IPS-20b (cell line): ENCODE data around the gene ALS2CL.

ENCODE experiments used
- H3K27ac ChIP-seq: one replicate; pipeline ENCODE4 v1.5.1; 2013; ENCODE audit warnings: low read length
- H3K27me3 ChIP-seq: 2 replicates; pipeline ENCODE4 v1.6.1; 2013; ENCODE audit warnings: mild to moderate bottlenecking, low read length, inconsistent platforms; ENCODE audit not compliant: insufficient read depth
- H3K36me3 ChIP-seq: 2 replicates; pipeline ENCODE4 v1.6.1; 2013; ENCODE audit warnings: low read depth, mild to moderate bottlenecking, inconsistent platforms, low read length, moderate library complexity; ENCODE audit not compliant: insufficient read depth
- H3K4me1 ChIP-seq: 2 replicates; pipeline ENCODE4 v1.6.1; 2013; ENCODE audit warnings: mild to moderate bottlenecking, control low read depth, inconsistent platforms, low read length, moderate library complexity; ENCODE audit not compliant: insufficient read depth
- H3K4me3 ChIP-seq: 2 replicates; pipeline ENCODE4 v1.5.1; 2013; ENCODE audit warnings: mild to moderate bottlenecking, low read length, inconsistent platforms
- H3K9ac ChIP-seq: 2 replicates; pipeline ENCODE4 v1.6.1; 2013; ENCODE audit warnings: low read depth, mild to moderate bottlenecking, inconsistent platforms, low read length, moderate library complexity
- H3K9me3 ChIP-seq: 2 replicates; pipeline ENCODE4 v1.6.1; 2013; ENCODE audit warnings: mild to moderate bottlenecking, low read depth, low read length, inconsistent platforms; ENCODE audit not compliant: insufficient read depth

ALS2CL gene

DNA sequence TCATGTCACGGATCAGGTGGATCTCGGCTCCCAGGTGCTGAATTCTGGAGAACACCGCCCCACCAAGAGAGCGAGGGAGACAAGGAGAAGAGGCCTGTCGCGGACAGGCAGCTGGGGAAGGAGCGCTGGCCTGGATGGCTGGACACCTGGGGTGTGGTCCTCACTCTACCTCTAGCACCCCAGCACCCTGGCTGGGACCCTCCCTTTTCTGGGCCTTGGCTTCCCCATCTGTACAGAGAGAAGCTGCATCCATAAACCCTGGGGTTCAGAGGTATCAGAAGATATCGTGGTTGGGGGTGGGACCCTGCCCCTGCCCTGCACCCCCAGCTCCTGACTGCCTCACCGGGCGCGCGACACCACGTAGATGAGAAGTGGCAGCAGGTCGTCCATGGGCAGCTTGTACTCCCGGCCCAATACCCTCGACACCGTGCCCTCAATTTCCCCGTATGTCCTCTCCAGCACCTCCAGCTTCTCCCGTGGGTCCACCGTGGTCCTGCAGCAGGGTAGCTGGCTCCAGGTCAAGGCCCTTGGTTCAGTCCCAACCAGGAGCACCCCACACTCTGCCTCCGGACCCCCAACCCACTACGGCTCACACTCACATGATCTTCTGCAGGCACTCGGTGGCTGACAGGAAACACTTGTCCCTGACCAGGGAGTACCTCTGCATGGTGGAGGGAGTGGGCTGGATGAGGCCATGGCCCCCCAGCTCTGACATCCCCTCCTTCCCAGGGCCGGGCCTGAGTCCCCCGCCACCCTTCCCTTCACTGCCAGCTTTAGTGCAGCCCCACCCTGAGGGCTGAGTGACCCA is 21.7 kb downstream of the ALS2CL start:
- no peak overlapping the region for H3K9ac ChIP-seq
- H3K4me3 ChIP-seq: no peak overlapping the region
- H3K9me3 ChIP-seq: no peaks in the 10 kb centered on the region
- no peaks in the 10 kb centered on the region for H3K4me1 ChIP-seq
- H3K36me3 ChIP-seq: no peaks in the 10 kb centered on the region
- H3K27me3 ChIP-seq: no peaks in the 10 kb centered on the region
- no peak overlapping the region for H3K27ac ChIP-seq

DNA sequence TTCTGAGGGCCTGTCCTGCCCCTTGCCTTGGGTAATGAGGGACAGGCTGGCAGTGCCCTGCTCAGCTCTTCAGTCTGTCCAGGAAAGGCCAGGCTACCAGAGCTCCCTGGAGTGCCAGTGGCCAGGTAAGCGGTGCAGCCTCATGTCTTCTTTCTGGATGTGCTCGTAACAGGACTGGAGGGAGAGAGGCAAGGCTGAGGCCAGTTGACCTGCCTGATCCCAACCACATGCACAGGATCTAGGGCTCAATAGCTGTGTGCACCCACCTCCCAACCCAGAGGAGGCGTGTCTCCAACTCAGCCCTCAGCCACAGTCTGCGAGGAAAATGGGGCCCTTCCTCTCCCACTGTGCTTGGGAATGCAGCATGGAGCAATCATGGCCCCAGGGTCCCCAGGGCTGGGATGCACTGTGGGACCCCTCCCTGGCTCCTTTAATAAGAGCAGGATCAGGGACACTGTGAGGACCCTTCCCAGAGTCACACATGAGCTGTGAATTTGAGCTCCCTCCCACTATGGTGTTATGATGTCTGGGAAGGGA is 22.5 kb downstream of the ALS2CL start:
- Histone ChIP-seq H3K36me3 (no peaks in the 10 kb centered on the region), H3K27me3 (no peaks in the 10 kb centered on the region), H3K4me3 (no peak overlapping the region), H3K27ac (no peak overlapping the region), H3K4me1 (no peaks in the 10 kb centered on the region), H3K9ac (no peak overlapping the region), H3K9me3 (no peaks in the 10 kb centered on the region)

DNA sequence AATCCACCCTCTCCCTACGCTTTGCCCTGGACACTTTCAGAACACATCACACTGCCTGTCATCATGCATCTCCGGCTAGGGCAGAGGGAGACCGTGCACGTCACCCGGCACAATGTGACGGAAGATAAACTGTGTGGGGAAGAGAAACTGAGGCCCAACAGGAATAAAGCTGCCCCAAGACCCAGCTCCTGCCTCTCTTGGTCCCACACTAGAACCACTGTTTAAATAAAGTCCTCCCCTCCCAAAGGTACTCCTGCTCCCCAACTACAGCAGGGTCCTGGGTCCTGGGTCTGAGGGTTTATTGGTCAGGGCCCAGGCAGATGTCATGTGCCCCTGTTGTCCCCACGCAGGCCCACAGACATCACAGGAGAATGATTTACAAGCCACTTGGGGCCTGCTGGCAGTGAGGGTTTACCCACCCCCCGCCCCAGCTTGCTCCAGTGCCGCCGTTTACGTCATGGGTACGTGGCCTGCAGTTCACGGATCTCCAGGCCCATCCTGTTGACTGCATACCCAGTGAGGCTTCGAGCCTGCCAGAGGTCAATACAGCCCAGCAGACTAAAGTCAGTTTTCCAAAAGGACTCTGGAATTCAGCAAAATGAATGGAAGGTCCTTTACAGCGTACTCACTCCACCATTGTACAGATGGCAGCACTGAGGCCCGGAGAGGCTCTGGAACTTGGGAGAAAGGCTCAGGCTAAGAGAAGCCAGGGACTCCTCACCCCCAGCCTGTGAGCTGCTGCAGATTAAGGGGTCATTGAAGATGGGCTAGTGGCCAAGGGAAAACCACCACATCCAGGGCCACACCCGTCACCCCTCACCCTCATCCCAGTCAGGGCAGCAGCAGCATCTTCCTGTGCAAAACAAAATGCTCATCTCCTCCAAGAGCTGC is 23.2 kb downstream of the ALS2CL start:
- Histone ChIP-seq H3K27me3 (no peaks in the 10 kb centered on the region), H3K9ac (no peak overlapping the region), H3K9me3 (no peaks in the 10 kb centered on the region), H3K27ac (no peak overlapping the region), H3K4me3 (no peak overlapping the region), H3K36me3 (no peaks in the 10 kb centered on the region), H3K4me1 (no peaks in the 10 kb centered on the region)

DNA sequence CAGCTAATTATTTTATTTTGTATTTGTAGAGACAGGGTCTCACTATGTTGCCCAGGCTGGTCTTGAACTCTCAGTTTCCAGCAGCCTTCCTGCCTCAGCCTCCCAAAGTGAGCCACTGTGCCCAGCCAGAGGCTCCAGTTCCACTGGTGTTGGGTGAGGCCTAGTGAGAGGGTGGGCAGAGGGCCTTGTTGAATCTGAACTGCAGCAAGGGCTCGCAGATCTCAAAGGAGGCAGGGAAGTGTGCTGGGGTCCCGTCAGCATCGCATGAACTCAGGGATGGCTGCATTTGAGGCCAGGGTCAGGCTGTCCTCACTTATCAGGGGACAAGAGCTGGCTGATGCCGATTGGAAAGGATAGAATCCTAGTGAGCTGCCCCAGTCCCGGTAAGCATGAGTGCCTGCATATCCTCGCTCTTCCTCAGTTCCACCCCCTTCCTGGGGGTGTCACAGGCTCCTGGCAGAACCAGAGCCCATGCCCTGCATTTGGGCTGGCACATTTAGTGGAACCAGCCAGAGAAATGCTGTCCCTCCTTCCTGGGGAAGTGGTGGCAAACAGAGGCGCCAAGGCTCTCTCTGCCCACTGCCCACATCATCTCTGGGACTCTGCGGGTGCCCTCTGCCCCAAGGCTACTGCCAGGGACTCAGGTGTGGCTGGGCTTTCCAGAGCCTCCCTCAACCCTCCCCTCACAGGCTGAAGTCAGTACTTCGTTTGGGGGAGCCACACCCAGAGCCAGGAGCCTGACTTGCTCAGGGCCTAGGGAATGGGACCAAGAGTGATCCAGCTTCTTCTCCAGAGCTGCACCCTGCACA is 24.1 kb downstream of the ALS2CL start:
- Histone ChIP-seq H3K27ac (no peak overlapping the region), H3K36me3 (no peaks in the 10 kb centered on the region), H3K27me3 (no peaks in the 10 kb centered on the region), H3K9me3 (no peaks in the 10 kb centered on the region), H3K9ac (no peak overlapping the region), H3K4me1 (no peaks in the 10 kb centered on the region), H3K4me3 (no peak overlapping the region)

DNA sequence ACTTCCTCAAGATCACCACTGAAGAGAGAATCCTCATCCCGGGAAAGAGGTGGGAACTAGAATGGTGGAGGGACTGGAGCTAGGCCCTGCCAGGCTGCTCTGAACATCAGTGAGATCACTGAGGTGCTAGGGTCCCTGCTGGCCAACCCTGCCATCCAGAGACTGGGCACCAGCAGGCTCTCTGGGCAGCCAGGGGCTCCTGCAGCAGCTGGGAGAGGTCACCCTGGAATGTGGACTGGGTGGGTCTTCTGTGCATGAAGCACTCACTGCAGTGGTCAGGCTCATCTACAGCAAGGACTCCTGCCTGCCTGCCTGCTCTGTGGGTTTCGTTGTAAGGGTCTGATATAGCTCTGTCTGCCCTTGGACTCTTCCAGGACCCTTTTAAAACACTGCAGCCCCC is 24.9 kb downstream of the ALS2CL start:
- Histone ChIP-seq H3K4me1 (no peaks in the 10 kb centered on the region), H3K27ac (no peak overlapping the region), H3K4me3 (no peak overlapping the region), H3K36me3 (no peaks in the 10 kb centered on the region), H3K9me3 (no peaks in the 10 kb centered on the region), H3K9ac (no peak overlapping the region), H3K27me3 (no peaks in the 10 kb centered on the region)

DNA sequence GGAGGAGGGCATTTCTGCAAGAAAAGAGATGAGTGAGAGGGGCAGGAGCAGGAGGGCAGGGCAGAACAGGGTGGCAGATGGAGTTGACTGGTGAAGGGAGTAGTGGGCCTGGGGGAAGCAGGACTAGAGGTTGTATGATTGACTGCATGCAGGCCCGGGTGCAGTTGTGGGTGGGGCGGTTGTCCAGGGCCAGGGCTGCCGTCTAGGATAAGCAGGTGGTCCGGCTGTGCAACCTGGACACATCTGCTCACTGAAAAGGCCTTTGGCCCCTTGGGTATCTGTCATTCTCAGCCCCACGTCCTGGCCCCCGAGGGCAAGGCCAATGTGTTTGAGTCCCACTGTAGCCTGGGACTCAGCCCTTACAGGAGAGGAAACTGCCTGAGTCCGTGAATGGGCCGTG is 25.4 kb downstream of the ALS2CL start:
- no peaks in the 10 kb centered on the region for H3K4me1 ChIP-seq
- no peak overlapping the region for H3K27ac ChIP-seq
- no peaks in the 10 kb centered on the region for H3K9me3 ChIP-seq
- H3K27me3 ChIP-seq: no peaks in the 10 kb centered on the region
- no peaks in the 10 kb centered on the region for H3K36me3 ChIP-seq
- no peak overlapping the region for H3K4me3 ChIP-seq
- no peak overlapping the region for H3K9ac ChIP-seq

DNA sequence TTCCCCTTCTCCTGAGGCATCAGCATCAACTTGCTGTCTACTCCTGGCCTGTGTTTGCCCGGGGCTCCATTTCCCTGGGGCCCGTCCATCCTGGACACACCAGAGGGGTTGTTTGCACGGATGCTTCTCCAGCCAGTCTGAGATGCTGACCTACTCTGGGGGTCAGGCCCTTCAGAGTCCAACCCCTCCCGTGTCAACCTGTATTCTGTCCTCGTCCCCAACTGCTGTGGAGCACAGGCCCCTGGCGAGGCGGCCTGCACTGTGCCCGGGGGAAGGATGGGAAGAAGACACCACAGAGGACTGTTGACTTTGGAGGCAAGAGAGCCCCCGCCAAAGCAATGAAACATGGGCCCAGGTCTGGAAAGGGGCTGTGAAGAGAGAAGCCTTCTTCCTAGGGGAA is 25.8 kb downstream of the ALS2CL start:
- no peak overlapping the region for H3K9ac ChIP-seq
- no peak overlapping the region for H3K27ac ChIP-seq
- H3K9me3 ChIP-seq: no peaks in the 10 kb centered on the region
- H3K27me3 ChIP-seq: no peaks in the 10 kb centered on the region
- 0 out of 2 replicates have a peak, but pooled peaks cover under 1% of the 10 kb centered on the region for H3K4me1 ChIP-seq
- H3K4me3 ChIP-seq: no peak overlapping the region
- H3K36me3 ChIP-seq: no peaks in the 10 kb centered on the region

DNA sequence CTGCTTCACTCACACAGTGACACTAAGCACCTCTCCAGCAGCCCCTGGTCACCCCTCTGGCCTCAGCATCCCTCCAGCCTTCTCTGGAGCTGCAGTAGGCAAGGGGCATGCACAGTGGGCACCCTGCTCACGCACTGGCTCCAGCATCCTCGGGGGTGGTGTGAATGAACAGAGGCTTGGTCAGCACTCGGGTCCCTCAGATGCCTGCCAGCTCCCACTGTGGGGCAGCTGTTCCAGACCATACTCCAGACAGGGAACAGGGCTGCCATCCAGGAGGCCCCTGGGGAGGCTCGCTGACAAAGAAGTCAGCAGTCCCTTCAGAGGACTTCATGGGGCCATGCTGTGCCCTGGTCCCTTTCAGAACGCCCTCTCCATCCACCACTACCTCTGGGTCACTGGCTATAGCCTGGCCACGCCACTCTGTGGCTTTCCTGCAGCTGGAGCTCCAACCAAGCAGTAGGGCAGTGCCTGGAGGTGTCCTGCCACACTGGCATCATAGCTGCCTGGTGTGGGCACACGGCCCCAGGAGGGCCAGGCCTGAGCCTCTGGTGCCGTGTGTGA is 26.3 kb downstream of the ALS2CL start:
- Histone ChIP-seq H3K9me3 (no peaks in the 10 kb centered on the region), H3K27ac (no peak overlapping the region), H3K9ac (no peak overlapping the region), H3K27me3 (no peaks in the 10 kb centered on the region), H3K4me1 (peaks cover 5% of the 10 kb centered on the region; the same call in 1 of the 2 replicates), H3K4me3 (no peak overlapping the region), H3K36me3 (no peaks in the 10 kb centered on the region)

DNA sequence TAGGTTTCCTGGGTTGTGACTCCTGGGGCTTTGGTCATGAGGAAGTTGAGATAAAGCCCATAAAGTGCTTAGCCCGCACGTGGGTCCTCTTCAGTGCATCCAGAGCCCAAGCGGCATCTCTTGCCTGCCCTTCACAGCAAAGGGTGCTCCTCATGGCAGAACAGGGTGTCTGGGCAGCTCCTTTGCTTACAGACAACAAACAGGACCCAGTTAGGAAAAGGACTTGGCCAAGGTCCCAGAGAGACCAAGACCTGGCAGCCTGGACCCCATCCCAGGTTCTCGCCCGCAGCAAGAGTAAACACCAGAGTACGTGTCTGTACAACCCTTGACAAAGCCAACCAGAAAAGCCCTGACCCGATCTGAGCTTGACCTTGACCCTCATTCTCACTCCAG is 27.0 kb downstream of the ALS2CL start:
- H3K4me1 ChIP-seq: peaks cover 12% of the 10 kb centered on the region; the same call in 1 of the 2 replicates
- no peaks in the 10 kb centered on the region for H3K9me3 ChIP-seq
- no peaks in the 10 kb centered on the region for H3K36me3 ChIP-seq
- H3K4me3 ChIP-seq: no peak overlapping the region
- H3K9ac ChIP-seq: no peak overlapping the region
- H3K27me3 ChIP-seq: no peaks in the 10 kb centered on the region
- no peak overlapping the region for H3K27ac ChIP-seq

DNA sequence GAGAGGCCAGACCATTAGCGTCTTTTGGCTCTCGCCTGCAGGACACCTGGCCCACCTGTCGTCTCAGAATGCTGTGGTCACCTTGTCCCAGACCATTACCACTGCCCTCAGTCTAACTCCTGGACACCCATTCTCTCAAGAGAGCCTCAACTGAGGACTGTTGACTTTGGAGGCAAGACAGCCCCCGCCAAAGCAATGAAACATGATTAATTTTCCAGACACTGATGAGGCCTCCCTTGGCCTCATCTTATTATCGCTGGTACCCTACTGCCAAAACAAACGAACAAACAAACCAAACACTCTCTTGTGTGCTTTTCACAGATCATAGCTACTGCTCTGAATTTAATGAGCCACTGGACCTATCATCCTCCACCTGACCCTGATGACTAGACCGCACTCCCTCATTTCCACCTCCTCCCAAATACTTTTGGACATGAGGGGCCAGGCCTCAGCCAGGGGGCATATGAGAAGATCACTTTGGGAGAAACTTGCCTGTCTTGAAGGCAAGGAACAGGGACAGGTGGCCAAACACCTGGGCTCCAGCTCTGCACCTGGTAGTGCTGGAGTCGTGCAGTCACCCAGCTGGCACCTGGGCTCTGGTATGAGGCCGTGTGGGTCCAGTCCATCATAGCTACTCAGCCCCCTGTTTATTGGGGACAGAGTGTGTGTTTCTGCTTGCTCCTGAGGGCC is 27.6 kb downstream of the ALS2CL start:
- Histone ChIP-seq H3K36me3 (no peaks in the 10 kb centered on the region), H3K4me1 (peaks cover 17% of the 10 kb centered on the region), H3K4me3 (no peak overlapping the region), H3K27me3 (no peaks in the 10 kb centered on the region), H3K27ac (no peak overlapping the region), H3K9ac (no peak overlapping the region), H3K9me3 (no peaks in the 10 kb centered on the region)
